GM19328 (cell line): ENCODE results near the gene ITGA5.

Experiments
- ATAC-seq: cut with Tn5 transposase; IDR thresholded peaks from one replicate; pipeline ENCODE4 v1.9.1; 2021; ENCODE audit warnings: mild to moderate bottlenecking, moderate library complexity; ENCODE audit not compliant: unreplicated experiment

ITGA5 gene

GRCh38 chr12:54431911-54432814 is 13.1 kb upstream of the ITGA5 start:
- no peak for ATAC-seq

- no peak for ATAC-seq
Measured at GRCh38 chr12:54430471-54431069, 11.5 kb upstream of the ITGA5 start.

GRCh38 chr12:54429014-54429471 is 10.0 kb upstream of the ITGA5 start:
- ATAC-seq = no peak

GRCh38 chr12:54428050-54429013 is 9.3 kb upstream of the ITGA5 start:
- ATAC-seq = no peak

GRCh38 chr12:54427106-54427505 is 8.0 kb upstream of the ITGA5 start:
- no peak for ATAC-seq

GRCh38 chr12:54426690-54427089 is 7.6 kb upstream of the ITGA5 start:
- no peak for ATAC-seq

GRCh38 chr12:54425702-54426101 is 6.6 kb upstream of the ITGA5 start:
- no peak for ATAC-seq

GRCh38 chr12:54424224-54424623 is 5.2 kb upstream of the ITGA5 start:
- no peak for ATAC-seq

- no peak for ATAC-seq
Measured at GRCh38 chr12:54423816-54424150, 4.7 kb upstream of the ITGA5 start.

GRCh38 chr12:54421879-54422250 is 2.8 kb upstream of the ITGA5 start:
- no peak for ATAC-seq

- no peak for ATAC-seq
Measured at GRCh38 chr12:54421175-54421878, 2.3 kb upstream of the ITGA5 start.

- no peak for ATAC-seq
Measured at GRCh38 chr12:54420766-54421144, 1.7 kb upstream of the ITGA5 start.

- ATAC-seq = no peak
Measured at GRCh38 chr12:54418441-54419087, 502 bp downstream of the ITGA5 start.

- no peak for ATAC-seq
Measured at GRCh38 chr12:54417712-54418440, 1.2 kb downstream of the ITGA5 start.

- ATAC-seq = no peak
Measured at GRCh38 chr12:54416687-54417603, 2.1 kb downstream of the ITGA5 start.

- ATAC-seq = no peak
Measured at GRCh38 chr12:54415221-54415929, 3.7 kb downstream of the ITGA5 start.

GRCh38 chr12:54413284-54414190 is 5.5 kb downstream of the ITGA5 start:
- ATAC-seq = no peak
